Small intestine (tissue), 16 donors: ENCODE results near the gene FNIP2. TPM values are rescaled to one million over a fixed set of nuclear protein-coding genes. Genes with fewer than 3 reads are reported as not detected.

Experiments used
- DNase-seq, 2 donors: peaks; one replicate each; pipeline versions ENCODE4 v3.0.0 to v3.0.0-alpha.2; 2013
- FAIRE-seq: peaks from 2 replicates; lab custom pipeline; 2012; peaks lifted over from hg19 to GRCh38; lab: Jason Lieb, UNC
- H3K27ac ChIP-seq, 3 donors: one replicate each; pipeline ENCODE4 v1.5.1; 2013; ENCODE audit warnings: low read length in 2 of 3, mild to moderate bottlenecking in 2 of 3, control low read depth in 1 of 3, inconsistent platforms in 1 of 3, low read depth in 1 of 3, moderate library complexity in 1 of 3
- H3K27me3 ChIP-seq, 3 donors: one replicate each; pipeline ENCODE4 v1.6.1; 2013; ENCODE audit warnings: low read length in 3 of 3, inconsistent platforms in 1 of 3; ENCODE audit not compliant: control insufficient read depth in 3 of 3, insufficient read depth in 3 of 3
- H3K36me3 ChIP-seq, 3 donors: one replicate each; pipeline ENCODE4 v1.6.1; 2013; ENCODE audit warnings: low read length in 3 of 3, inconsistent platforms in 1 of 3, low read depth in 1 of 3, mild to moderate bottlenecking in 1 of 3, moderate library complexity in 1 of 3; ENCODE audit not compliant: control insufficient read depth in 3 of 3, insufficient read depth in 2 of 3
- H3K4me1 ChIP-seq, 3 donors: one replicate each; pipeline ENCODE4 v1.6.1; 2013; ENCODE audit warnings: low read length in 2 of 3, inconsistent platforms in 1 of 3, low read depth in 1 of 3, mild to moderate bottlenecking in 1 of 3, moderate library complexity in 1 of 3; ENCODE audit not compliant: control insufficient read depth in 3 of 3, insufficient read depth in 2 of 3
- H3K4me3 ChIP-seq, 3 donors: one replicate each; pipeline ENCODE4 v1.5.1; 2013; ENCODE audit warnings: low read length in 3 of 3, control low read depth in 1 of 3, inconsistent platforms in 1 of 3, low read depth in 1 of 3, mild to moderate bottlenecking in 1 of 3, moderate library complexity in 1 of 3
- H3K9me3 ChIP-seq, 2 donors: one replicate each; pipeline ENCODE4 v1.6.1; 2013; ENCODE audit warnings: low read depth in 1 of 2, low read length in 1 of 2; ENCODE audit not compliant: control insufficient read depth in 2 of 2, insufficient read depth in 1 of 2
- WGBS, 3 donors: extraction: QIAGEN DNeasy Blood & Tissue Kit; methylation state at CpG; one replicate each; pipeline ENCODE4 v1.1.7; 2013; 5-methylcytosine and 5-hydroxymethylcytosine counted together
- long read RNA-seq, 10 donors: transcript quantifications; one replicate each; lab custom pipeline, GENCODE V29; 2026
- polyA plus RNA-seq, 4 donors: library from polyadenylated mRNA; stranded (reverse) in 3 of 4; unstranded in 1 of 4; fragments of 200-250 nt in 3 of 4; fragments of 120-200 nt in 1 of 4; gene quantifications; one replicate each; pipeline versions ENCODE4 v1.2.1 to v1.2.3, GENCODE V29; 2013
- donor health status: healthy with polysubstance abuse.
- donor health status: control.
- donor health status: control.
- donor health status: Bipolar disorder and iron deficiency.
- donor health status: healthy.

FNIP2 gene
- polyA plus RNA-seq: 10 to 100 TPM in 1 of 4 donors, 1 to 10 TPM in 3; 3.5 to 25.2 (median 6.7) TPM
- long read RNA-seq, donor 1, partial matches to known transcripts: 6 of 7 reads
- long read RNA-seq, donor 1, other reads (novel, unspliced or antisense): 0 of 7 reads
- long read RNA-seq, donor 2: 0 reads
- long read RNA-seq, donor 3, partial matches to known transcripts: 6 of 6 reads
- long read RNA-seq, donor 3, other reads (novel, unspliced or antisense): 0 of 6 reads
- long read RNA-seq, donor 4: 0 reads
- long read RNA-seq, donor 5: 0 reads
- long read RNA-seq, donor 6, partial matches to known transcripts: 6 of 6 reads
- long read RNA-seq, donor 6, other reads (novel, unspliced or antisense): 0 of 6 reads
- long read RNA-seq, donor 7, partial matches to known transcripts: 0 of 1 reads
- long read RNA-seq, donor 7, other reads (novel, unspliced or antisense): 0 of 1 reads
- long read RNA-seq, donor 8: 0 reads
- long read RNA-seq, donor 9: 0 reads
- long read RNA-seq, donor 10, partial matches to known transcripts: 13 of 15 reads
- long read RNA-seq, donor 10, other reads (novel, unspliced or antisense): 0 of 15 reads

GRCh38 chr4:158768555-158769174 lies at the start of gene FNIP2:
Gene FNIP2 (plus strand): TSS chr4:158769026. CDS start chr4:158769213, 187 bp downstream.
- Histone ChIP-seq H3K4me3 (peak within 1 kb of the TSS; percentile 84 to 97 (median 87)), H3K36me3 (no peaks in the 10 kb centered on the region), H3K4me1 (peaks cover 0 to 21% (median 11%) of the 10 kb centered on the region in 3 donors), H3K27ac (peak within 1 kb of the TSS; percentile 72 to 89 (median 87)), H3K9me3 (no peaks in the 10 kb centered on the region), H3K27me3 (no peaks in the 10 kb centered on the region)
- DNase-seq (peak; percentile 76 to 90), FAIRE-seq (no peak)
- WGBS, 3 donors: 1% methylated on average over 56 to 88 of the region's 88 CpGs

- Histone ChIP-seq H3K27ac (peak overlapping the region in 1 of 3 donors; percentile 90), H3K27me3 (no peaks in the 10 kb centered on the region), H3K9me3 (no peaks in the 10 kb centered on the region), H3K36me3 (peaks cover 10 to 17% (median 13%) of the 10 kb centered on the region in 3 donors), H3K4me3 (peak overlapping the region in 1 of 3 donors; percentile 80), H3K4me1 (peaks cover 0 to 3% (median 0%) of the 10 kb centered on the region in 3 donors)
- WGBS, 3 donors: 87 to 98% (median 93%) methylated on average over 1 of the region's 1 CpG
- no peak for DNase-seq
- peak; percentile 86 for FAIRE-seq
Measured at GRCh38 chr4:158721680-158722079, 47.1 kb upstream of the FNIP2 start.

- H3K36me3 ChIP-seq: peaks cover 8 to 15% (median 9%) of the 10 kb centered on the region in 3 donors
- H3K4me1 ChIP-seq: peaks cover 0 to 3% (median 0%) of the 10 kb centered on the region in 3 donors
- no peaks in the 10 kb centered on the region for H3K9me3 ChIP-seq
- WGBS, 3 donors: 2 to 8% (median 5%) methylated on average over 16 of the region's 16 CpGs
- peak; percentile 82 to 85 for DNase-seq
- H3K27me3 ChIP-seq: no peaks in the 10 kb centered on the region
- peak overlapping the region; percentile 69 to 80 (median 70) for H3K4me3 ChIP-seq
- peak overlapping the region; percentile 71 to 94 (median 90) for H3K27ac ChIP-seq
- no peak for FAIRE-seq
Measured at GRCh38 chr4:158722291-158722916, 46.4 kb upstream of the FNIP2 start.

GRCh38 chr4:158722917-158723793 lies 45.7 kb upstream of the FNIP2 start, which contains the start of gene PPID:
Gene PPID (minus strand): TSS chr4:158723396. CDS start chr4:158723288, 108 bp downstream.
- FAIRE-seq: no peak
- no peaks in the 10 kb centered on the region for H3K9me3 ChIP-seq
- peaks cover 3 to 9% (median 8%) of the 10 kb centered on the region in 3 donors for H3K36me3 ChIP-seq
- H3K27ac ChIP-seq: peak within 1 kb of the TSS; percentile 71 to 94 (median 90)
- peak; percentile 87 to 96 for DNase-seq
- peak within 1 kb of the TSS; percentile 69 to 80 (median 70) for H3K4me3 ChIP-seq
- WGBS, 3 donors: 0% methylated on average over 63 to 65 of the region's 65 CpGs
- peaks cover 0 to 3% (median 0%) of the 10 kb centered on the region in 3 donors for H3K4me1 ChIP-seq
- H3K27me3 ChIP-seq: no peaks in the 10 kb centered on the region

- H3K4me1 ChIP-seq: peaks cover 0 to 3% (median 0%) of the 10 kb centered on the region in 3 donors
- DNase-seq (no peak), FAIRE-seq (no peak)
- no peaks in the 10 kb centered on the region for H3K27me3 ChIP-seq
- H3K9me3 ChIP-seq: no peaks in the 10 kb centered on the region
- H3K27ac ChIP-seq: no peak overlapping the region
- no peak overlapping the region for H3K4me3 ChIP-seq
- peaks cover 2 to 4% (median 4%) of the 10 kb centered on the region in 3 donors for H3K36me3 ChIP-seq
- 82 to 86% (median 83%) methylated on average over 4 of the region's 4 CpGs for WGBS, 3 donors
Measured at GRCh38 chr4:158724637-158725036, 44.2 kb upstream of the FNIP2 start.

- DNase-seq (no peak), FAIRE-seq (no peak)
- no peaks in the 10 kb centered on the region for H3K36me3 ChIP-seq
- no peak overlapping the region for H3K4me3 ChIP-seq
- no peak overlapping the region for H3K27ac ChIP-seq
- 80 to 93% (median 84%) methylated on average over 6 of the region's 6 CpGs for WGBS, 3 donors
- H3K27me3 ChIP-seq: no peaks in the 10 kb centered on the region
- H3K4me1 ChIP-seq: no peaks in the 10 kb centered on the region
- no peaks in the 10 kb centered on the region for H3K9me3 ChIP-seq
Measured at GRCh38 chr4:158726633-158727032, 42.2 kb upstream of the FNIP2 start.

- DNase-seq: no peak
- WGBS, 3 donors: 61 to 81% (median 67%) methylated on average over 1 of the region's 1 CpG
- no peaks in the 10 kb centered on the region for H3K36me3 ChIP-seq
- H3K4me3 ChIP-seq: no peak overlapping the region
- no peak overlapping the region for H3K27ac ChIP-seq
- H3K9me3 ChIP-seq: no peaks in the 10 kb centered on the region
- no peaks in the 10 kb centered on the region for H3K27me3 ChIP-seq
- FAIRE-seq: no peak
- H3K4me1 ChIP-seq: no peaks in the 10 kb centered on the region
Measured at GRCh38 chr4:158728236-158728635, 40.6 kb upstream of the FNIP2 start.
